Tibial nerve (tissue), 4 donors: ENCODE measurements around the gene FBXW9. TPM values are rescaled to one million over a fixed set of nuclear protein-coding genes. Genes with fewer than 3 reads are reported as not detected.

Experiments
- DNase-seq, 2 donors: peaks; one replicate each; pipeline ENCODE4 v3.0.0-alpha.2; 2019; ENCODE audit warnings: low spot score in 2 of 2
- H3K27ac ChIP-seq, 4 donors: fragments of 200-600 bp; sonication (generic) in 3 of 4; one replicate each; pipeline ENCODE4 v1.5.1; 2017 to 2019; ENCODE audit warnings: mild to moderate bottlenecking in 1 of 4
- H3K27me3 ChIP-seq, 2 donors: fragments of 200-600 bp; sonication (generic) in 1 of 2; one replicate each; pipeline versions ENCODE4 v1.5.1 to v1.6.0; 2017 to 2019
- H3K36me3 ChIP-seq, 3 donors: fragments of 200-600 bp; sonication (generic); one replicate each; pipeline ENCODE4 v1.5.1; 2018 to 2019
- H3K4me1 ChIP-seq, 4 donors: fragments of 200-600 bp; sonication (generic) in 3 of 4; one replicate each; pipeline ENCODE4 v1.5.1; 2017 to 2019
- H3K4me3 ChIP-seq, 4 donors: fragments of 200-600 bp; sonication (generic) in 3 of 4; one replicate each; pipeline ENCODE4 v1.5.1; 2017 to 2019; ENCODE audit warnings: mild to moderate bottlenecking in 1 of 4, moderate library complexity in 1 of 4
- H3K9me3 ChIP-seq, 4 donors: fragments of 200-600 bp; sonication (generic) in 3 of 4; one replicate each; pipeline ENCODE4 v1.5.1; 2017 to 2019
- CTCF ChIP-seq, 5 experiments: fragments of 200-600 bp in 3 of 5; fragments of 450-650 bp in 2 of 5; sonication (generic) in 3 of 5; IDR thresholded peaks; one replicate each; pipeline ENCODE4 v1.5.1; 2016 to 2019; ENCODE audit warnings: antibody characterized with exemption in 5 of 5, mild to moderate bottlenecking in 3 of 5, moderate library complexity in 2 of 5
- EP300 ChIP-seq, 2 donors: sonication (generic); formaldehyde crosslinking; IDR thresholded peaks; one replicate each; pipeline ENCODE4 v1.6.1; 2017; ENCODE audit warnings: antibody characterized with exemption in 2 of 2, mild to moderate bottlenecking in 1 of 2
- POLR2A ChIP-seq, 2 donors: fragments of 450-650 bp; IDR thresholded peaks; one replicate each; pipeline ENCODE4 v1.6.1; 2017; ENCODE audit warnings: antibody characterized with exemption in 2 of 2, mild to moderate bottlenecking in 2 of 2, moderate library complexity in 2 of 2
- WGBS, 2 donors: methylation state at CpG; one replicate each; pipeline ENCODE4 v1.1.5; 2018; 5-methylcytosine and 5-hydroxymethylcytosine counted together
- total RNA-seq, 4 donors: library from RNA; depleted of rRNA; stranded (reverse); fragments of >200 nt; gene quantifications; one replicate each; pipeline ENCODE4 v1.1.0, GENCODE V29; 2016

Gene FBXW9
- total RNA-seq, 4 donors from 2014 or later: 1.2 to 7.5 (median 5.7) TPM

- no peak for TF ChIP-seq POLR2A (IDR thresholded peaks at IDR 0.05)
- TF ChIP-seq EP300 (IDR thresholded peaks at IDR 0.05): peak in 1 of 2 donors; percentile 15
- H3K36me3 ChIP-seq: peaks cover 0 to 27% (median 0%) of the 10 kb centered on the region in 3 donors
- peak in 1 of 2 donors; percentile 40 for DNase-seq
- peak within 1 kb of the TSS; percentile 89 to 97 (median 94) for H3K27ac ChIP-seq
- peaks cover 0 to 50% (median 31%) of the 10 kb centered on the region in 4 donors for H3K4me1 ChIP-seq
- peak within 1 kb of the TSS; percentile 68 to 93 (median 79) for H3K4me3 ChIP-seq
- H3K9me3 ChIP-seq: no peaks in the 10 kb centered on the region
- 3% methylated on average over 28 of the region's 28 CpGs for WGBS, 2 donors
- no peaks in the 10 kb centered on the region for H3K27me3 ChIP-seq
These were observed 27.4 kb upstream of the FBXW9 start, which contains the start of gene TNPO2 for GRCh38 chr19:12723641-12724426. Gene TNPO2 (minus strand): TSS chr19:12723932. CDS start chr19:12720977, 2,955 bp downstream.

GRCh38 chr19:12723381-12723640, 26.9 kb upstream of the FBXW9 start:
- 1 to 2% methylated on average over 7 of the region's 7 CpGs for WGBS, 2 donors
- no peaks in the 10 kb centered on the region for H3K9me3 ChIP-seq
- H3K27me3 ChIP-seq: no peaks in the 10 kb centered on the region
- H3K36me3 ChIP-seq: peaks cover 0 to 27% (median 0%) of the 10 kb centered on the region in 3 donors
- H3K4me3 ChIP-seq: peak overlapping the region; percentile 68 to 93 (median 79)
- TF ChIP-seq CTCF (IDR thresholded peaks at IDR 0.05): no peak
- no peak for TF ChIP-seq EP300 (IDR thresholded peaks at IDR 0.05)
- no peak for TF ChIP-seq POLR2A (IDR thresholded peaks at IDR 0.05)
- peak overlapping the region; percentile 89 to 97 (median 94) for H3K27ac ChIP-seq
- DNase-seq: no peak
- peaks cover 0 to 54% (median 31%) of the 10 kb centered on the region in 4 donors for H3K4me1 ChIP-seq

GRCh38 chr19:12722566-12723380, 26.3 kb upstream of the FBXW9 start:
- peaks cover 0 to 27% (median 0%) of the 10 kb centered on the region in 3 donors for H3K36me3 ChIP-seq
- peak overlapping the region; percentile 68 to 93 (median 79) for H3K4me3 ChIP-seq
- 0 to 1% methylated on average over 31 to 32 of the region's 32 CpGs for WGBS, 2 donors
- peak; percentile 94 to 98 for DNase-seq
- H3K9me3 ChIP-seq: no peaks in the 10 kb centered on the region
- TF ChIP-seq EP300 (IDR thresholded peaks at IDR 0.05) (peak; percentile 43 to 87), POLR2A (IDR thresholded peaks at IDR 0.05) (peak in 1 of 2 donors; percentile 49), CTCF (IDR thresholded peaks at IDR 0.05) (no peak)
- H3K27ac ChIP-seq: peak overlapping the region; percentile 89 to 97 (median 94)
- H3K27me3 ChIP-seq: no peaks in the 10 kb centered on the region
- H3K4me1 ChIP-seq: peaks cover 0 to 55% (median 31%) of the 10 kb centered on the region in 4 donors

- DNase-seq: no peak
- Histone ChIP-seq H3K4me1 (peaks cover 0 to 58% (median 31%) of the 10 kb centered on the region in 4 donors), H3K27me3 (no peaks in the 10 kb centered on the region), H3K36me3 (peaks cover 0 to 27% (median 0%) of the 10 kb centered on the region in 3 donors), H3K4me3 (peak overlapping the region; percentile 68 to 93 (median 79)), H3K9me3 (no peaks in the 10 kb centered on the region), H3K27ac (peak overlapping the region; percentile 89 to 97 (median 94))
- WGBS, 2 donors: 0 to 1% methylated on average over 20 to 28 of the region's 65 CpGs
- TF ChIP-seq CTCF (IDR thresholded peaks at IDR 0.05) (no peak), EP300 (IDR thresholded peaks at IDR 0.05) (no peak), POLR2A (IDR thresholded peaks at IDR 0.05) (no peak)
These were observed 25.5 kb upstream of the FBXW9 start for GRCh38 chr19:12721656-12722565.
